Neural cell (in vitro differentiated cells): Measurements from ENCODE around the gene GLS. TPM values are rescaled to one million over a fixed set of nuclear protein-coding genes. Genes with fewer than 3 reads are reported as not detected.
A peak's percentile ranks its signal among the peaks of the same experiment; 100 is the strongest.

ENCODE experiments used
- H2AFZ ChIP-seq: fragments of 200-600, 300-800 bp; sonication (generic), shearing (Covaris generic); 2 replicates; pipeline ENCODE4 v1.6.0; 2014; ENCODE audit warnings: low read depth, mild to moderate bottlenecking, antibody characterized with exemption, low read length, moderate library complexity
- H3F3A ChIP-seq: fragments of 200-600 bp; shearing (Covaris generic); 2 replicates; pipeline ENCODE4 v1.6.1; 2016; ENCODE audit warnings: mild to moderate bottlenecking, moderate library complexity, mixed read lengths, antibody characterized with exemption, low read length; ENCODE audit not compliant: insufficient read depth, poor library complexity, severe bottlenecking
- H3K27ac ChIP-seq: fragments of 200-600, 300-800 bp; sonication (generic), shearing (Covaris generic); 2 replicates; pipeline ENCODE4 v1.5.1; 2014; ENCODE audit warnings: mild to moderate bottlenecking, low read length, moderate library complexity
- H3K27me3 ChIP-seq: fragments of 300-800, 200-600 bp; sonication (generic), shearing (Covaris generic); 2 replicates; pipeline ENCODE4 v1.6.0; 2014; ENCODE audit warnings: mild to moderate bottlenecking, low read depth, low read length, moderate library complexity; ENCODE audit not compliant: insufficient read depth
- H3K36me3 ChIP-seq: fragments of 300-800, 200-600 bp; sonication (generic), shearing (Covaris generic); 2 replicates; pipeline ENCODE4 v1.5.1; 2014; ENCODE audit warnings: mild to moderate bottlenecking, antibody characterized with exemption, low read length, moderate library complexity; ENCODE audit not compliant: insufficient read depth
- H3K4me2 ChIP-seq: fragments of 300-800, 200-600 bp; sonication (generic), shearing (Covaris generic); 2 replicates; pipeline ENCODE4 v1.6.0; 2014; ENCODE audit warnings: mild to moderate bottlenecking, low read length
- H3K4me3 ChIP-seq: fragments of 300-800, 200-600 bp; sonication (generic), shearing (Covaris generic); 2 replicates; pipeline ENCODE4 v1.5.1; 2014; ENCODE audit warnings: mild to moderate bottlenecking, low read length, moderate library complexity
- H3K79me2 ChIP-seq: fragments of 200-600 bp; shearing (Covaris generic); replicated peaks from 2 replicates; pipeline ENCODE4 v1.6.0; 2014; ENCODE audit warnings: mild to moderate bottlenecking, low read length, moderate library complexity; ENCODE audit not compliant: insufficient read depth
- H3K9ac ChIP-seq: fragments of 300-800, 200-600 bp; sonication (generic), shearing (Covaris generic); 2 replicates; pipeline ENCODE4 v1.6.1; 2016; ENCODE audit warnings: mild to moderate bottlenecking, low read length, mixed read lengths
- H3K9me2 ChIP-seq: fragments of 200-600 bp; shearing (Covaris generic); 2 replicates; pipeline ENCODE4 v1.6.1; 2016; ENCODE audit warnings: mild to moderate bottlenecking, low read length, mixed read lengths; ENCODE audit not compliant: insufficient read depth
- H3K9me3 ChIP-seq: fragments of 200-600, 300-800 bp; sonication (generic), shearing (Covaris generic); 2 replicates; pipeline ENCODE4 v1.6.1; 2016; ENCODE audit warnings: mild to moderate bottlenecking, mixed run types, low read length, moderate library complexity, mixed read lengths
- H4K20me1 ChIP-seq: fragments of 200-600 bp; shearing (Covaris generic); 2 replicates; pipeline ENCODE4 v1.6.1; 2016; ENCODE audit warnings: mild to moderate bottlenecking, mixed run types; ENCODE audit not compliant: insufficient read depth
- EP300 ChIP-seq: fragments of 450-650 bp; conservative IDR thresholded peaks from 2 replicates; pipeline ENCODE4 v1.6.1; 2014; ENCODE audit warnings: antibody characterized with exemption, mild to moderate bottlenecking, moderate library complexity; ENCODE audit not compliant: poor library complexity, severe bottlenecking
- EZH2 ChIP-seq: fragments of 200-600, 300-800 bp; shearing (Covaris generic), sonication (generic); IDR thresholded peaks from 2 replicates; pipeline ENCODE4 v1.6.1; 2014; ENCODE audit warnings: antibody characterized with exemption, low read length, borderline replicate concordance, mild to moderate bottlenecking; ENCODE audit not compliant: insufficient read depth, poor library complexity, severe bottlenecking
- MXI1 ChIP-seq: fragments of 450-650 bp; conservative IDR thresholded peaks from 2 replicates; pipeline ENCODE4 v1.6.1; 2014; ENCODE audit warnings: antibody characterized with exemption, mild to moderate bottlenecking; ENCODE audit not compliant: poor library complexity, severe bottlenecking
- POLR2AphosphoS5 ChIP-seq: IDR thresholded peaks from 2 replicates; pipeline ENCODE4 v1.6.1; 2012
- RAD21 ChIP-seq: fragments of 450-650 bp; conservative IDR thresholded peaks from 2 replicates; pipeline ENCODE4 v1.6.1; 2014; ENCODE audit warnings: antibody characterized with exemption, mild to moderate bottlenecking, moderate library complexity
- SMC3 ChIP-seq: fragments of 450-650 bp; conservative IDR thresholded peaks from 2 replicates; pipeline ENCODE4 v1.6.1; 2014; ENCODE audit warnings: antibody characterized with exemption, mild to moderate bottlenecking, moderate library complexity; ENCODE audit not compliant: poor library complexity
- TAF1 ChIP-seq: IDR thresholded peaks from 2 replicates; pipeline ENCODE4 v1.6.1; 2012; ENCODE audit warnings: low read depth
- polyA minus RNA-seq: library from RNA; depleted of rRNA, polyadenylated mRNA; stranded (reverse); fragments of >200 nt; gene quantifications from 2 replicates; pipeline ENCODE4 v1.2.3, GENCODE V29; 2014
- polyA plus RNA-seq: library from polyadenylated mRNA; depleted of rRNA; stranded (reverse); fragments of >200 nt; gene quantifications from 2 replicates; pipeline ENCODE4 v1.2.3, GENCODE V29; 2014
- TF ChIP-seq, protein P1 (sequence below): fragments of 450-650 bp; IDR thresholded peaks from 2 replicates; pipeline ENCODE4 v1.5.1; 2014; ENCODE audit warnings: antibody characterized with exemption, mild to moderate bottlenecking, moderate library complexity; ENCODE audit not compliant: poor library complexity, severe bottlenecking
- TF ChIP-seq, protein P2 (sequence below): IDR thresholded peaks from 2 replicates; pipeline ENCODE4 v1.6.1; 2012; ENCODE audit warnings: borderline replicate concordance

The GLS gene
- polyA plus RNA-seq = 83.2 and 90.2 TPM in 2 replicates
- polyA minus RNA-seq = 115 and 136 TPM in 2 replicates

DNA sequence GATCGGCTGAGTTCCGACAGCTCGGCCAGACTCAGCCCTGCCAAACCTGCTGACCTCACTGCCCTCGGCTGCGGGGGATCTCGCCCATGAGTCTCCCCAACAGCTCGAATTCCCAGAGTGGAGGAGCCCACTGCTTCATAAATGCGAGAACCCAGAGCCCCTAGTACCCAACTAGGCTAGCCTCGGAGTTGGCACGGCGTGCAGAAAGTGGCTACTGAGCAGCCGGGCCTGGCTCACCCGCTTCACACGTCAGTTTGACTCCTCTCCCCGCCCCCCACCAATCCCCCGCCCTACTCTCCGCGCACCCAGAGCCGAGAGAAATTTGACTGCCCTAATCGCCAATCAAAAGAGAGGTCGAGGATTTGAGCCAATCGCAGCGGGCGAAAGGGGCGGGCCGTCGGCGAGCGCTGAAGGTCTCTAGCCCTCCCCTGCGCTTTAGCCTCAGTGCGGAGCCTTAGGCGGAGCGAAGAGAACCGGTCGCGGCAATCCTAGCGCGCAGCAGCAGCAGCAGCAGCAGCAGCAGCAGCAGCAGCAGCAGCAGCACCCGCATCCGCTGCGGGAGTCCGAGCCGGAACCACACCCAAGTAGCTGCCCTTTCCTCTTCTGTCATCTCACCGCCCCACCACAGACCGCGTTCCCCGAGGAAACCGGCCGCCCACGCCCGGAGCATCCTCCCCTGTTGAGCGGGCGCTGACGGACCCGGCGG lies at the start of gene GLS:
TSS of gene GLS (plus strand) at position 444 of the 706 bp plus-strand sequence. CDS start 264 bp downstream, outside the sequence.
- no peaks in the 10 kb centered on the region for H3F3A ChIP-seq
- H4K20me1 ChIP-seq = no peaks in the 10 kb centered on the region
- no peaks in the 10 kb centered on the region for H3K27me3 ChIP-seq
- no peaks in the 10 kb centered on the region for H3K9me3 ChIP-seq
- peak within 1 kb of the TSS; percentile 84 for H3K9ac ChIP-seq
- TF ChIP-seq MXI1 (peak; percentile 68), TAF1 (peak; percentile 97), SMC3 (peak; percentile 40), POLR2AphosphoS5 (peak; percentile 99), RAD21 (peak; percentile 28), EP300 (no peak), EZH2 (no peak)
- TF ChIP-seq, protein P1, sequence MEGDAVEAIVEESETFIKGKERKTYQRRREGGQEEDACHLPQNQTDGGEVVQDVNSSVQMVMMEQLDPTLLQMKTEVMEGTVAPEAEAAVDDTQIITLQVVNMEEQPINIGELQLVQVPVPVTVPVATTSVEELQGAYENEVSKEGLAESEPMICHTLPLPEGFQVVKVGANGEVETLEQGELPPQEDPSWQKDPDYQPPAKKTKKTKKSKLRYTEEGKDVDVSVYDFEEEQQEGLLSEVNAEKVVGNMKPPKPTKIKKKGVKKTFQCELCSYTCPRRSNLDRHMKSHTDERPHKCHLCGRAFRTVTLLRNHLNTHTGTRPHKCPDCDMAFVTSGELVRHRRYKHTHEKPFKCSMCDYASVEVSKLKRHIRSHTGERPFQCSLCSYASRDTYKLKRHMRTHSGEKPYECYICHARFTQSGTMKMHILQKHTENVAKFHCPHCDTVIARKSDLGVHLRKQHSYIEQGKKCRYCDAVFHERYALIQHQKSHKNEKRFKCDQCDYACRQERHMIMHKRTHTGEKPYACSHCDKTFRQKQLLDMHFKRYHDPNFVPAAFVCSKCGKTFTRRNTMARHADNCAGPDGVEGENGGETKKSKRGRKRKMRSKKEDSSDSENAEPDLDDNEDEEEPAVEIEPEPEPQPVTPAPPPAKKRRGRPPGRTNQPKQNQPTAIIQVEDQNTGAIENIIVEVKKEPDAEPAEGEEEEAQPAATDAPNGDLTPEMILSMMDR = no peak
- TF ChIP-seq, protein P2, sequence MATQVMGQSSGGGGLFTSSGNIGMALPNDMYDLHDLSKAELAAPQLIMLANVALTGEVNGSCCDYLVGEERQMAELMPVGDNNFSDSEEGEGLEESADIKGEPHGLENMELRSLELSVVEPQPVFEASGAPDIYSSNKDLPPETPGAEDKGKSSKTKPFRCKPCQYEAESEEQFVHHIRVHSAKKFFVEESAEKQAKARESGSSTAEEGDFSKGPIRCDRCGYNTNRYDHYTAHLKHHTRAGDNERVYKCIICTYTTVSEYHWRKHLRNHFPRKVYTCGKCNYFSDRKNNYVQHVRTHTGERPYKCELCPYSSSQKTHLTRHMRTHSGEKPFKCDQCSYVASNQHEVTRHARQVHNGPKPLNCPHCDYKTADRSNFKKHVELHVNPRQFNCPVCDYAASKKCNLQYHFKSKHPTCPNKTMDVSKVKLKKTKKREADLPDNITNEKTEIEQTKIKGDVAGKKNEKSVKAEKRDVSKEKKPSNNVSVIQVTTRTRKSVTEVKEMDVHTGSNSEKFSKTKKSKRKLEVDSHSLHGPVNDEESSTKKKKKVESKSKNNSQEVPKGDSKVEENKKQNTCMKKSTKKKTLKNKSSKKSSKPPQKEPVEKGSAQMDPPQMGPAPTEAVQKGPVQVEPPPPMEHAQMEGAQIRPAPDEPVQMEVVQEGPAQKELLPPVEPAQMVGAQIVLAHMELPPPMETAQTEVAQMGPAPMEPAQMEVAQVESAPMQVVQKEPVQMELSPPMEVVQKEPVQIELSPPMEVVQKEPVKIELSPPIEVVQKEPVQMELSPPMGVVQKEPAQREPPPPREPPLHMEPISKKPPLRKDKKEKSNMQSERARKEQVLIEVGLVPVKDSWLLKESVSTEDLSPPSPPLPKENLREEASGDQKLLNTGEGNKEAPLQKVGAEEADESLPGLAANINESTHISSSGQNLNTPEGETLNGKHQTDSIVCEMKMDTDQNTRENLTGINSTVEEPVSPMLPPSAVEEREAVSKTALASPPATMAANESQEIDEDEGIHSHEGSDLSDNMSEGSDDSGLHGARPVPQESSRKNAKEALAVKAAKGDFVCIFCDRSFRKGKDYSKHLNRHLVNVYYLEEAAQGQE = peak; percentile 93
- H3K4me2 ChIP-seq = peak within 1 kb of the TSS; percentile 89
- H3K27ac ChIP-seq = peak within 1 kb of the TSS; percentile 64
- peaks cover 38% of the 10 kb centered on the region for H3K79me2 ChIP-seq
- H3K4me3 ChIP-seq = peak within 1 kb of the TSS; percentile 92
- H3K36me3 ChIP-seq = no peaks in the 10 kb centered on the region
- no peaks in the 10 kb centered on the region for H3K9me2 ChIP-seq
- H2AFZ ChIP-seq = peak within 1 kb of the TSS; percentile 81

DNA sequence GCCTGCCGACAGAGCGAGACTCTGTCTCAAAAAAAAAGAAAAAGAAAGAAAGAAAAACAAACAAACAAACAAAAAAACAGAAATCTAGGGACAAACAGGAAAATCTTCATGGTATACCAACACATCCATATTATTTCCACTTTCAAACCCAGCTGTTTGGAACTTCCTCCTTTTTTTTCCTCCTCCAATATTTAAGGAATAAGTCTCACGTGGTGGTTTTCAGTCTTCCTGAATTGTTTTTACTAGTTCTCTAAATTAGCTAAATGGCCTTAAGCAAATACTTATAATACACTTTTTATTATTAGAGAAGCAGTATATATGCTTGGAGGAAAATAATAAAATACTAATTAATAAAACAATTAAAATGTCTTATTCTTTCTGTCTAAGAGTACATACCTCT lies 48.7 kb upstream of the GLS start:
- H3K4me2 ChIP-seq = no peak overlapping the region
- no peak overlapping the region for H3K27ac ChIP-seq
- H3F3A ChIP-seq = no peaks in the 10 kb centered on the region
- H3K9me3 ChIP-seq = no peaks in the 10 kb centered on the region
- no peaks in the 10 kb centered on the region for H4K20me1 ChIP-seq
- H3K9ac ChIP-seq = no peak overlapping the region
- no peak overlapping the region for H3K4me3 ChIP-seq
- TF ChIP-seq TAF1 (no peak), MXI1 (no peak), EZH2 (no peak)
- TF ChIP-seq, protein P1 = no peak
- TF ChIP-seq, protein P2 = no peak
- no peak overlapping the region for H2AFZ ChIP-seq
- no peaks in the 10 kb centered on the region for H3K27me3 ChIP-seq
- H3K9me2 ChIP-seq = no peaks in the 10 kb centered on the region
- H3K36me3 ChIP-seq = no peaks in the 10 kb centered on the region
- no peaks in the 10 kb centered on the region for H3K79me2 ChIP-seq
